ENCODE data around the gene DUXA. TPM values are rescaled to one million over a fixed set of nuclear protein-coding genes. Genes with fewer than 3 reads are reported as not detected.

Gene DUXA
- total and polyA plus RNA-seq, 2 donors (not counting 3 experiments of a cell fraction or from before 2014, with no cell fraction given): not detected

DNA sequence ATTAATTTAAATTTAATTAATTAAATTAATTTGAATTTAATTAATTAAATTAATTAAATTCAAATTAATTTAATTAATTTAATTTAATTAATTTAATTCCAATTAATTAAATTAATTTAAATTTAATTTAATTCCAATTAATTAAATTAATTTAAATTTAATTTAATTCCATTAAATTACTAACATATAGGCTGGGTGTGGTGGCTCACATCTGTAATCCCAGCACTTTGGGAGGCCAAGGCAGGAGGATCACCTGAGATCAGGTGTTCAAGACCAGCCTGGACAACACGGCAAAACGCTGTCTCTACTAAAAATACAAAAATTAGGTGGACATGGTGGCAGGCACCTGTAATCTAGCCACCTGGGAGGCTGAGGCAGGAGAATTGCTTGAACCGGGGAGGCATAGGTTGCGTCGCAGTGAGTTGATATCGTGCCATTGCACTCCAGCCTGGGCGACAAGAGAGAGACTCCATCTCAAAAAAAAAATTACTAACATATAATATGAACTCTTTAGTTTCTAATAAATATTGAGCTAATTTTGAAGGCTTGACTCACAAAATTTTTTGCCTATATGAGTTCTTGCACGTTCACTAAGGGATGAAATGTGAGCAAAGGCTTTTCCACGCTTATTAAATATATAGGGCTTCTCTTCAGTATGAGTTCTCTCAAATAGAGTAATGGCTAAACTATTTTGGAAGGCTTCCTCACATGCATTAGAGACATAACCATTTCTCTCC is 56.5 kb downstream of the DUXA start:
- H3K4me2 ChIP-seq (ENCODE audit: insufficient read depth, low read length): no peak overlapping the region
- no TSS peak for BruUV-seq (replicated peaks)
- TF ChIP-seq POLR2AphosphoS5 (IDR thresholded peaks at IDR 0.05; ENCODE audit: insufficient read depth, low read depth, low read length): no peak
- no peak for TF ChIP-seq JUN (IDR thresholded peaks at IDR 0.05; ENCODE audit: borderline replicate concordance, insufficient read depth, insufficient read length, low read depth)
- no peak for TF ChIP-seq MAX (IDR thresholded peaks at IDR 0.05; ENCODE audit: insufficient read depth, insufficient read length)
- TF ChIP-seq CTCF (IDR thresholded peaks at IDR 0.05; ENCODE audit: extremely low read depth in 1 of 2, insufficient read depth in 1 of 2, low read depth in 1 of 2, low read length in 2 of 2): no peak
- no peak for TF ChIP-seq FOS (IDR thresholded peaks at IDR 0.05; ENCODE audit: borderline replicate concordance, insufficient read depth, low read length)
- no peak for TF ChIP-seq GATA2 (IDR thresholded peaks at IDR 0.05; ENCODE audit: insufficient read depth, insufficient read length, low read depth, low read length)
- no peak for TF ChIP-seq MYC (IDR thresholded peaks at IDR 0.05; ENCODE audit: low read depth, low read length)
- no peak for TF ChIP-seq POLR2A (IDR thresholded peaks at IDR 0.05; ENCODE audit: low read depth, low read length)
- TF ChIP-seq EZH2 (IDR thresholded peaks at IDR 0.05; ENCODE audit: borderline replicate concordance, low read depth, low read length, severe bottlenecking): no peak
- H3K9ac ChIP-seq (replicated peaks; ENCODE audit: extremely low read depth, insufficient read depth, low read length): no peak overlapping the region
- no peaks in the 10 kb centered on the region for H3K79me2 ChIP-seq (ENCODE audit: control insufficient read depth, insufficient read depth, low read length)
- FAIRE-seq (no peak), DNase-seq (ENCODE audit: low read depth, low spot score) (no peak)
- H3K27me3 ChIP-seq (ENCODE audit: control insufficient read depth in 2 of 2, insufficient read depth in 2 of 2, low read length in 2 of 2): no peaks in the 10 kb centered on the region
- H3K9me3 ChIP-seq (replicated peaks; ENCODE audit: control insufficient read depth, insufficient read depth, low read length): peaks cover 9% of the 10 kb centered on the region
- dilution Hi-C loops (cut with MboI; ENCODE audit: extremely low pct_ligation_motif_present, low sequenced_read_pairs) (no loop called here), intact Hi-C loops (cut with micrococcal nuclease) (no loop called here)
- no peaks in the 10 kb centered on the region for H3K36me3 ChIP-seq (ENCODE audit: control insufficient read depth in 2 of 2, extremely low read depth in 1 of 2, insufficient read depth in 2 of 2, low read length in 2 of 2)
- no peaks in the 10 kb centered on the region for H4K20me1 ChIP-seq (replicated peaks; ENCODE audit: control insufficient read depth, extremely low read depth, insufficient read depth, low read length)
- ChIA-PET CTCF (no interaction called here), POLR2A (no interaction called here)
- no peak overlapping the region for H2AFZ ChIP-seq (ENCODE audit: low read depth, low read length)
- H3K4me3 ChIP-seq (replicated peaks in 1 of 3; ENCODE audit: insufficient read depth in 1 of 3, low read depth in 1 of 3, low read length in 3 of 3): no peak overlapping the region
- no peak overlapping the region for H3K27ac ChIP-seq (ENCODE audit: insufficient read depth, low read depth, low read length)
- no peaks in the 10 kb centered on the region for H3K4me1 ChIP-seq (ENCODE audit: control insufficient read depth, extremely low read depth, insufficient read depth, low read length)
- no peaks in the 10 kb centered on the region for H3K9me1 ChIP-seq (replicated peaks; ENCODE audit: control insufficient read depth, extremely low read depth, insufficient read depth, low read length)
